D721Med (cell line): ENCODE results near the gene MPEG1.

Experiments used
- DNase-seq: peaks from one replicate; pipeline ENCODE4 v3.0.0; 2011; ENCODE audit warnings: low spot score; ENCODE audit not compliant: insufficient read length
- FAIRE-seq: peaks from 2 replicates; lab custom pipeline; 2011; peaks lifted over from hg19 to GRCh38; lab: Jason Lieb, UNC
- TF ChIP-seq, protein P1 (sequence below): IDR thresholded peaks from 2 replicates; pipeline ENCODE4 v1.5.1; 2012; ENCODE audit warnings: mild to moderate bottlenecking, control low read depth; ENCODE audit not compliant: insufficient read depth; ENCODE audit errors: missing control alignments

MPEG1 gene

GRCh38 chr11:59179121-59179520 is 33.6 kb downstream of the MPEG1 start:
- no peak for FAIRE-seq
- TF ChIP-seq, protein P1, sequence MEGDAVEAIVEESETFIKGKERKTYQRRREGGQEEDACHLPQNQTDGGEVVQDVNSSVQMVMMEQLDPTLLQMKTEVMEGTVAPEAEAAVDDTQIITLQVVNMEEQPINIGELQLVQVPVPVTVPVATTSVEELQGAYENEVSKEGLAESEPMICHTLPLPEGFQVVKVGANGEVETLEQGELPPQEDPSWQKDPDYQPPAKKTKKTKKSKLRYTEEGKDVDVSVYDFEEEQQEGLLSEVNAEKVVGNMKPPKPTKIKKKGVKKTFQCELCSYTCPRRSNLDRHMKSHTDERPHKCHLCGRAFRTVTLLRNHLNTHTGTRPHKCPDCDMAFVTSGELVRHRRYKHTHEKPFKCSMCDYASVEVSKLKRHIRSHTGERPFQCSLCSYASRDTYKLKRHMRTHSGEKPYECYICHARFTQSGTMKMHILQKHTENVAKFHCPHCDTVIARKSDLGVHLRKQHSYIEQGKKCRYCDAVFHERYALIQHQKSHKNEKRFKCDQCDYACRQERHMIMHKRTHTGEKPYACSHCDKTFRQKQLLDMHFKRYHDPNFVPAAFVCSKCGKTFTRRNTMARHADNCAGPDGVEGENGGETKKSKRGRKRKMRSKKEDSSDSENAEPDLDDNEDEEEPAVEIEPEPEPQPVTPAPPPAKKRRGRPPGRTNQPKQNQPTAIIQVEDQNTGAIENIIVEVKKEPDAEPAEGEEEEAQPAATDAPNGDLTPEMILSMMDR, result no peak

GRCh38 chr11:59178402-59178801 is 34.3 kb downstream of the MPEG1 start:
- FAIRE-seq (no peak), DNase-seq (no peak)
- TF ChIP-seq, protein P1, result no peak

More at GRCh38 chr11:59179121-59179520, 33.6 kb downstream of the MPEG1 start:
- no peak for DNase-seq

DNA sequence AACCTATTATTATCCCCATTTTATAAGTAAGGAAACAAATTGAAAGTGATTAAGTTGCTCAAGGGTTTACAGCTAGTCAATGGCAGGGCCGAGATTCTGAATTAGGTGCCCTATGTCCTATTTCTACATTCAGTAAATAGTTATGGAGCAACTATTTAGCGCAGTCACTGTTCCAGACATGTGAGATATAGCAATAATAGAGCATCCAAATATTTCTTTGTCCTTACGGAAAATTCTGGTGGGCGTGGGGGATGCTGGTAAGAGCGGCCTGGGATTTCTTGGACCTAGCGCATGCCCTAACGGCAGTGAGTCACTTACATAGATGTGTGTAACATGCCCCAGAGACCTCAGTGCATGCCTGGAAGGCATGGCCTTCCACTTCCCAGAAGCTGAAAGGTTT is 36.4 kb downstream of the MPEG1 start:
- DNase-seq, result no peak
- TF ChIP-seq, protein P1, result no peak
- FAIRE-seq, result no peak

GRCh38 chr11:59175091-59175501 is 37.6 kb downstream of the MPEG1 start:
- DNase-seq, result no peak
- TF ChIP-seq, protein P1, result no peak
- FAIRE-seq, result no peak

DNA sequence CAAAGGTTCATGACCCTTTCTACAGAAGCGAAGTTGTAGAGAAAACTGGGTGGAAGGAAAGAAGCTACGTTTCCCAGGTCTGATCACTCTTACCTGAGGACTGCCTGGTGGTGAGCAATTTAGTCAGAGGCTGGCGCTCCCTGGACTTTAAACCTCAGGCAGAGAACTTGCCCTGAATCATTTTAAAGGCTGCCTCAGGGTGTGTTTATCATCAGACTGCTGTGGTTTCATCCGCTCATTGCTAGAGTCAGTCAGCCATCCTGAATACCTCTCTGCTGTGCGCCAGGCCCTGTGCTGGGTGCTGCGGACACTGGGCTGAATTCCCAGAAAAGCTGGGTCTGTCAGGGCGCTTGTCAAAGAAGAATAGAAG is 38.1 kb downstream of the MPEG1 start:
- FAIRE-seq, result no peak

GRCh38 chr11:59173964-59174663 is 38.6 kb downstream of the MPEG1 start:
- TF ChIP-seq, protein P1, result no peak
- no peak for DNase-seq
- FAIRE-seq, result no peak

More for the DNA sequence above, 38.1 kb downstream of the MPEG1 start:
- no peak for DNase-seq
- TF ChIP-seq, protein P1, result no peak
